Activated naive CD4-positive, alpha-beta T cell treated with anti-CD3 and anti-CD28 coated beads for 36 hours (primary cell): ENCODE measurements around the gene ATP5MG. TPM values are rescaled to one million over a fixed set of nuclear protein-coding genes. Genes with fewer than 3 reads are reported as not detected.
A peak's percentile ranks its signal among the peaks of the same experiment; 100 is the strongest.
"Not testable (repeated sequence)": the region's sequence is repeated elsewhere in the genome, so short reads cannot be mapped to it uniquely, and the experiment has no call there.

Experiments
- CTCF ChIA-PET: fragments of 350-600 bp; sonication (Branson Sonifier 250); formaldehyde crosslinking; loops from one replicate; lab custom pipeline; 2021; ENCODE audit warnings: antibody characterized with exemption; lab: Charles Lee
- DNase-seq: peaks from one replicate; pipeline ENCODE4 v3.0.0-alpha.2; 2020
- H3K27ac Mint-ChIP-seq: one replicate; pipeline ENCODE4 v1.8.0; 2021; ENCODE audit warnings: mild to moderate bottlenecking, mixed read lengths
- H3K27me3 Mint-ChIP-seq: one replicate; pipeline ENCODE4 v1.8.0; 2021; ENCODE audit warnings: low read depth, mixed read lengths
- H3K36me3 Mint-ChIP-seq: one replicate; pipeline ENCODE4 v1.8.0; 2021; ENCODE audit warnings: low read depth, mixed read lengths
- H3K4me1 Mint-ChIP-seq: one replicate; pipeline ENCODE4 v1.8.0; 2021; ENCODE audit warnings: low read depth, mixed read lengths
- H3K4me3 Mint-ChIP-seq: one replicate; pipeline ENCODE4 v1.8.0; 2021; ENCODE audit warnings: mild to moderate bottlenecking, moderate library complexity, mixed read lengths
- H3K9me3 Mint-ChIP-seq: one replicate; pipeline ENCODE4 v1.8.0; 2021; ENCODE audit warnings: mixed read lengths
- intact Hi-C: fragments of 100-400 bp; cut with micrococcal nuclease; formaldehyde crosslinking; loops from one replicate; pipeline ENCODE4 v1.15.1; 2023
- total RNA-seq, 2 experiments: library from RNA; stranded (reverse); gene quantifications; one replicate each; pipeline ENCODE4 v1.2.3, GENCODE V29; 2021

Gene ATP5MG
- total RNA-seq, 2 experiments from 2014 or later, result 279 to 284 TPM

DNA sequence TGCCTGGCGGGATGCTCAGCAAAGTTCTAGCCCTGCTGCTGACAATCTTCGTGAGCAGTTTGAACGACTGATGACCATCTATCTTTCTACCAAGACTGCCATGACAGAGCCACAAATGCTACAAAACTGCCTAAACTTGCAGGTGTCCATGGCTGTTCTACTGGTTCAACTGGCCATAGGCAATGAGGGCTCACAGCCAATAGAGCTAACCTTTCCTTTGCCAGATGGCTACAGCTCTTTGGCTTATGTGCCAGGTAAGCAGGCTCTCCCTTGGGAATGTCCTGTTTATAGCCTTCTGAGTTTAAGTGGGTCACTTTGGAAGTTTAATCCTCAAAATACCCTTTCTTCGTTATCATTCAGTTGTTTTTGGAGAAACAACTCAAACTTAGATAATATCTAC is 21.9 kb upstream of the ATP5MG start:
- Mint-ChIP-seq H3K4me3 (no peak overlapping the region), H3K27ac (no peak overlapping the region), H3K4me1 (peaks cover 7% of the 10 kb centered on the region), H3K27me3 (no peaks in the 10 kb centered on the region), H3K36me3 (peaks cover 21% of the 10 kb centered on the region), H3K9me3 (no peaks in the 10 kb centered on the region)
- CTCF ChIA-PET, result interaction anchor here (0.5 to 3.0 kb wide), 8 partner anchors 11 to 223 kb away, joined by 3 to 11 read pairs (median 4); no protein-coding TSS in a partner anchor
- intact Hi-C loops, result no loop called here
- no peak for DNase-seq

DNA sequence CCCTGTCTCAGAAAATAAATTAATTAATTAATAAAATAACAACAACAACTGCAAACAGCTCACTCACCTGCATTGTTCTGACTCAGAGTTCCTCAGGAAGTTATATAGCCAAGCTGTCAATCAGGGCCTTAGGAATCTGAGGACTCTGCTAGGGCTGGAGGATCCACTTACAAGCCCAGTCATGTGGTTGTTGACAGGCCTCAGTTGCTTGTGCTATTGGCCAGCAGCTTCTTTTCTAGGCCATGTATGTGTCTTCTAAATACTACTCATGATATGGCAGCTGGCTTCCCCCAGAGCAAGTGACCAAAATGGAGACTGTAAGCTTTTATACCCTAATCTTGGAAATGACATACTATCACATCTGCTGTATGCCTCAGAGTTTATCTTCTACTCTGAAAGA is 20.8 kb upstream of the ATP5MG start:
- no peak overlapping the region for H3K4me3 Mint-ChIP-seq
- CTCF ChIA-PET, result interaction anchor here (0.9 to 3.0 kb wide), 4 partner anchors 15 to 209 kb away, joined by 3 to 11 read pairs (median 4); no protein-coding TSS in a partner anchor
- no peaks in the 10 kb centered on the region for H3K27me3 Mint-ChIP-seq
- peaks cover 24% of the 10 kb centered on the region for H3K36me3 Mint-ChIP-seq
- no peak overlapping the region for H3K27ac Mint-ChIP-seq
- no peak for DNase-seq
- no peaks in the 10 kb centered on the region for H3K9me3 Mint-ChIP-seq
- H3K4me1 Mint-ChIP-seq, result peaks cover 7% of the 10 kb centered on the region
- intact Hi-C loops, result no loop called here

DNA sequence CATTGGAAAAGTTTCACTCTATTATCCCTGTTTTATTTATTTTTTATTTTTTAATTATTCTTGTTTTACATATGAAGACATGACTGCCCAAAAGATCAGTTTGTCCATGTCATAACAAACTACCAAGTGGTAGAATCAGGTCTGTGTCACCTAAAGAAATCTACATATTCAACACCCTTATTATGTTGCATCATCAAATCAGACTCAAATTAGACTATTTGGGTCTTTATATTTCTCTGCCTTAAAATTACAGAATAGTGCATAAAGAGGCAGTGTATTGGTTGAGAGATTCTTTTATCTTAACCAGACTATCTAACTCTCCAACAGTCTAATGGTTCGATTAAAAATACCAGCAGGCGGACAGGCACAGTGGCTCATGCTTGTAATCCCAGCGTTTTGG is 18.5 kb upstream of the ATP5MG start:
- CTCF ChIA-PET, result interaction anchor here (1.3 to 1.6 kb wide), 2 partner anchors 15 to 107 kb away, joined by 3 read pairs; no protein-coding TSS in a partner anchor

DNA sequence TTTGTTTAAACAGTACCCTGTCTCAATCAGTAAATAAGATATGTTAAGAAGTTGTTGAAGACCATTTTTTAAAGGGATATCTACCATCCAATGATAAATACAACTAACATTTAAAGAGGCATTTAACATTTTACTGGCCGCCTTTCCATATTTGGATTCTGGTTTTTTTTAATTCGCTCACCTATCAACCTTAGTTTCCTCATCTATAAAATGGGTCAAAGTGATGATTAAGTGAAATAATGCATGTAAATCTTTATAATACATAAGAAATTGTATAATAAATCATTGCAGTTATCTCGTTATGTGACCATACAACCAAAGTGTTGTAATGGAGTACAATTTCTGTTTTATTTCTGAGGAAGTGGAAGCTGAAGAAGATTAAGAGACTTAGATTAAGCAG is 17.7 kb upstream of the ATP5MG start:
- no peak overlapping the region for H3K4me3 Mint-ChIP-seq
- H3K27me3 Mint-ChIP-seq, result no peaks in the 10 kb centered on the region
- peaks cover 39% of the 10 kb centered on the region for H3K36me3 Mint-ChIP-seq
- intact Hi-C loops, result no loop called here
- no peak for DNase-seq
- CTCF ChIA-PET, result no interaction called here
- no peak overlapping the region for H3K27ac Mint-ChIP-seq
- H3K4me1 Mint-ChIP-seq, result no peaks in the 10 kb centered on the region
- no peaks in the 10 kb centered on the region for H3K9me3 Mint-ChIP-seq

More for the DNA sequence above, 18.5 kb upstream of the ATP5MG start:
- H3K4me1 Mint-ChIP-seq, result no peaks in the 10 kb centered on the region
- H3K27me3 Mint-ChIP-seq, result no peaks in the 10 kb centered on the region
- H3K4me3 Mint-ChIP-seq, result no peak overlapping the region
- H3K36me3 Mint-ChIP-seq, result peaks cover 39% of the 10 kb centered on the region
- intact Hi-C loops, result no loop called here
- H3K27ac Mint-ChIP-seq, result no peak overlapping the region
- H3K9me3 Mint-ChIP-seq, result no peaks in the 10 kb centered on the region
- DNase-seq, result no peak

DNA sequence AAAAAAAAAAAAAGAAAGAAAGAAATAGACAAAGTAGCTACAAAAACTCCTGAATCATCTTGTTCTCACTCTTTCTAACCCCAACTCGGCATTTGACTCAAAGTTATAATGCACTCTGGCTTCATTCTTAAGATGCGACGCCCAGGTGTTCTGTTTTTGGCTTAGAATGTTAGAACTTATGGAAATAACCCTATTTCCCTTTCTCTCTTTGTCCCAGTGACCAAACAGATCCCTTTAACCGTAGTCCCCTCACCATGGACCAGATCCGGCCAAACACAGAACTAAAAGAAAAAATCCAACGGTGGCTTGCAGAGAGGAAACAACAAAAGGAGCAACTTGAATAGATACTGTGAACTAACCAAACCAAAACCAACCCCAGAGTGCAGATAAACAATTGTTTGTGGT is 5.3 kb upstream of the ATP5MG start:
- CTCF ChIA-PET, result no interaction called here
- Mint-ChIP-seq H3K4me3 (no peak overlapping the region), H3K36me3 (peaks cover 22% of the 10 kb centered on the region), H3K9me3 (no peaks in the 10 kb centered on the region), H3K27ac (peak overlapping the region; percentile 85), H3K4me1 (peaks cover 32% of the 10 kb centered on the region), H3K27me3 (no peaks in the 10 kb centered on the region)
- DNase-seq, result no peak
- intact Hi-C loops, result no loop called here

DNA sequence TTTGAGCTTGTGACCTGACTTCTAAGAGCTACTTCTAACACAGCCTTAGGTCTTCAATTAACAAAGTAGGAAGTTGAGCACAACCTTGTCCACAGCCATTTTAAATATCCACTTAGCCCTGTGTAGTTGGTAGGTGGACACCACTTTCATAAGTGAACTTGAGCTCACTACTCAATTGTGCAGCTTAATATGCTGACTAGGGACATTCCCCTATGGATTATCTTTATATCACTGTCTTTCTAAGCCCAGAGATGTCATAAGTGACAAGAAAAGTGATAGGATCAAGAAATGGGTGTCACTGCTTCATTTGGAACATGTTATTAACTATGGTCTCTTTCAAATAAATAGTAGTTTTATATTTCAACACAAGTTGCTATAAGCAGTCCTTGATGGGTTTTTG is 4.0 kb upstream of the ATP5MG start:
- H3K9me3 Mint-ChIP-seq, result no peaks in the 10 kb centered on the region
- H3K4me3 Mint-ChIP-seq, result no peak overlapping the region
- DNase-seq, result no peak
- no peaks in the 10 kb centered on the region for H3K27me3 Mint-ChIP-seq
- peak overlapping the region; percentile 98 for H3K27ac Mint-ChIP-seq
- CTCF ChIA-PET, result interaction anchor here (0.8 to 2.1 kb wide), 7 partner anchors 18 to 253 kb away, joined by 3 to 8 read pairs (median 3); no protein-coding TSS in a partner anchor
- H3K36me3 Mint-ChIP-seq, result peaks cover 20% of the 10 kb centered on the region
- peaks cover 38% of the 10 kb centered on the region for H3K4me1 Mint-ChIP-seq
- intact Hi-C loops, result no loop called here

DNA sequence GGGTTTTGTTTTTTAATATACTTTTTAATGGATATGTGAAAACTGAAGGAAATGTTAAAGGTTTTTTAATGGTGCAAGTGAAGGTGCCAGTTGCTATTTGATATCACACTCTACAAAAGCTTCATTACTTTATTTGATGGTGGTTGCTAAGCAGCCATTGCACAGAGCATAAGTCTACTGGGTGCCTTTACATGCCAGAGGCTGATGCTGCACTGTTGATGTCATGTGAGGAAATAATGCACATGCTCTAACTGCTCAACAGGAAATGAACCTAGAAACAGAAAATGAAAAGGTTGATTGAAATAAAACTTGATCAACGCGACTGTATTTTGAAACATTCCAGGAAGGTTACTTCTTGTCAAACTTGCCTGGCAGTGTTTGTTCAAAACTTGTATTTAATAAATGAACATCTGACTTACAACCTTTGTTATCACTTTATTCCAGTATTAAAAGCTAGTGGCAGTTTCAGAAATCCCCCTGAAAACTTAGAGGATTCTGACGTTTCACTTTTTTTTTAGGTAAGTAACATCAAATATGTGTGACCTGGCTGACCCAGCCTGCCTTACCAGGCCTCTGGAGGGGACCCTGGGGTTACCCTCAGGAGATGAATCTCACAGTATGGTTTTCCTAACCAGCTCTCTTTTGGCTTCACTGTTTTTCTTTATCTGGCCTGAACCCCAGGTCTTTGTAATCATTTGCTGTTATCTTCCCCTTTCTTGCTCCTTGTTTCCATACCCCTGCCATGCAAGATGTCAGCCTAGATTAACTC is 2.4 kb upstream of the ATP5MG start:
- Mint-ChIP-seq H3K27me3 (no peaks in the 10 kb centered on the region), H3K9me3 (no peaks in the 10 kb centered on the region), H3K4me3 (peak overlapping the region; percentile 95), H3K36me3 (peaks cover 22% of the 10 kb centered on the region), H3K27ac (peak overlapping the region; percentile 98), H3K4me1 (peaks cover 46% of the 10 kb centered on the region)
- CTCF ChIA-PET, result interaction anchor here (0.6 to 2.1 kb wide), 6 partner anchors 16 to 254 kb away, joined by 3 to 8 read pairs (median 3); no protein-coding TSS in a partner anchor
- DNase-seq, result peak; percentile 73
- intact Hi-C loops, result loop anchor here (2.0 kb wide), 2 partner anchors 56 to 182 kb away; partner anchors contain the start of gene CD3D

DNA sequence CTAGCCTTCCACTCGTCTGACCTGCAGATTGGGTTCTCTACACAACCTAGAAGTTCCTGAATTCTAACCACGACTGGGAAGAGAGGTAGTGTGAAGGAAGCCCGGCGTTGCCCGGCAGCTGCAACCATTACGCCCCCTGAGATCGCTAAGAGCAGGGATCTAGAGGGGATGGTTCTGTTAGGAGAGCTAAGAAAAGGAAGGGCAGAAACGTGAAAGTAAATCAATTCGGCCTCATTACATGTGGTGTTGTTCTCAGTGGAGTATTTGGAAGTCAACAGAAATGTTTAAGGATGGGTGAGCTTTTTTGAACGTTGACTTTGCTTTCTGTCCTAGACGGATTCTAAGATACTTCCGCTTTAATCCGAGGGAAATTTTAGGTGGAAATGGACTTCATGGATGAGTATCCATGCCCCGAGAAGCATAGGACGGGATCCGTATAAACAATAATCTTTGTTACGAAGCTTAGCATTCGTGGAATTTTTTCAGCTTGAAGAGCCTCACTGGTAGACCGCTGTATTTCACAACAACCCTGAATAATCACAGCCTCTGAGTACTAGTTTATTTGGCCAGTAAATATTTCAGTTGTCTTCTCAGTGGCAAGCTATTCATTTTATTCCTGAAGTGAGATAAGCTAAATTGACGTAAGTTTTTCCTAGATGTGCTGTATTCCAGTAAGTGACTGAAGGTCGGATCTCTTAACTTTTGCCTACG is 629 bp downstream of the ATP5MG start:
- CTCF ChIA-PET, result interaction anchor here (0.5 to 1.9 kb wide), 4 partner anchors 10 to 214 kb away, joined by 3 to 4 read pairs (median 4); no protein-coding TSS in a partner anchor
- DNase-seq, result no peak
- Mint-ChIP-seq H3K36me3 (peaks cover 17% of the 10 kb centered on the region), H3K27ac (peak overlapping the region; percentile 98), H3K9me3 (no peaks in the 10 kb centered on the region), H3K27me3 (no peaks in the 10 kb centered on the region), H3K4me3 (peak overlapping the region; percentile 95), H3K4me1 (peaks cover 55% of the 10 kb centered on the region)
- intact Hi-C loops, result loop anchor here (1.0 to 10.0 kb wide), 8 partner anchors 34 to 613 kb away; partner anchors contain the start of genes ARCN1, IL10RA, KMT2A and RPS25

DNA sequence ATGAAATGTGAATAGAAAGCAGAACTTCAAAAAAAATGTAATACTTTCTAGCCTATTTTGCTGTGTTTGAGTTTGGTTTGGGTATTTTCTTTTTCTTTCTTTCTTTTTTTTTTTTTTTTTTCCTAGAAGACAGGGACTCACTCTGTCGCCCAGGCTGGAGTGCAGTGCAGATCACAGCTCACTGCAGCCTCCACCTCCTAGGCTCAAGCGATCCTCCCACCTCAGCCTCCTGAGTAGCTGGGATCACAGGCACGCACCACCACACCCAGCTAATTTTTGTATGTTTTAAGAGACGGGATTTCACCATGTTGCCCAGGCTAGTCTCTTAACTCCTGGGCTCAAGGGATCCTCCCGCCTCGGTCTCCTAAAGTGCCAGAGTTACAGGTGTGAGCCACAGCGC is 1.2 kb downstream of the ATP5MG start:
- H3K4me3 Mint-ChIP-seq, result peak overlapping the region; percentile 95
- not testable (repeated sequence) for H3K27me3 Mint-ChIP-seq, DNase-seq, H3K9me3 Mint-ChIP-seq
- CTCF ChIA-PET, result interaction anchor here (0.8 to 1.9 kb wide), 3 partner anchors 11 to 86 kb away, joined by 3 to 4 read pairs (median 4); no protein-coding TSS in a partner anchor
- intact Hi-C loops, result loop anchor here (5.0 to 10.0 kb wide), 2 partner anchors 415 to 612 kb away; partner anchors contain the start of genes IL10RA, RPS25 and TRAPPC4
- H3K27ac Mint-ChIP-seq, result peak overlapping the region; percentile 98
- H3K36me3 Mint-ChIP-seq, result peaks cover 18% of the 10 kb centered on the region
- peaks cover 52% of the 10 kb centered on the region for H3K4me1 Mint-ChIP-seq

DNA sequence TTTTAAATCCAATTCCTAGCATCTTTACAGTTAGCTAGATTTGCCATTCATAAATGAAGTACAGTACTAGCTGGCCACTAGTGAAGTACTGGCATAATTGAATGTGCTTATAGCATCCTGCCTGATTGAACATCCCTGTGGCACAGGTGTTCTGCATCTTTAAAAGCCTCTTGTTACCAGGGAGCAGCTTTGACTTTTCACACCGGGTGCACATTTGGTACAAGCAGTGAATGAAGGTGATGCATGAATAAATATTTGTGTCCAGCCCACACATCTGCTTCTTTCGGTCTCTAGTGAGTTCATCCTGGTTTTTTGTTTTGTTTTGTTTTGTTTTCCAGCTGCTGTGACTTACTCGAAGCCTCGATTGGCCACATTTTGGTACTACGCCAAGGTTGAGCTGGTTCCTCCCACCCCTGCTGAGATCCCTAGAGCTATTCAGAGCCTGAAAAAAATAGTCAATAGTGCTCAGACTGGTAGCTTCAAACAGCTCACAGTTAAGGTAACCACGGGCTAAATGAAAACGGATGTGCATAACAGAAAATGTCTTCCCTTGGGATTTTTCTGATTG is 5.3 kb downstream of the ATP5MG start:
- CTCF ChIA-PET, result no interaction called here
- H3K27me3 Mint-ChIP-seq, result no peaks in the 10 kb centered on the region
- peak overlapping the region; percentile 15 for H3K27ac Mint-ChIP-seq
- peaks cover 29% of the 10 kb centered on the region for H3K4me1 Mint-ChIP-seq
- H3K4me3 Mint-ChIP-seq, result no peak overlapping the region
- no peak for DNase-seq
- no peaks in the 10 kb centered on the region for H3K9me3 Mint-ChIP-seq
- intact Hi-C loops, result loop anchor here (10.0 kb wide), 1 partner anchor 608 kb away; the partner anchor contains the start of genes RPS25 and TRAPPC4
- H3K36me3 Mint-ChIP-seq, result peaks cover 12% of the 10 kb centered on the region

DNA sequence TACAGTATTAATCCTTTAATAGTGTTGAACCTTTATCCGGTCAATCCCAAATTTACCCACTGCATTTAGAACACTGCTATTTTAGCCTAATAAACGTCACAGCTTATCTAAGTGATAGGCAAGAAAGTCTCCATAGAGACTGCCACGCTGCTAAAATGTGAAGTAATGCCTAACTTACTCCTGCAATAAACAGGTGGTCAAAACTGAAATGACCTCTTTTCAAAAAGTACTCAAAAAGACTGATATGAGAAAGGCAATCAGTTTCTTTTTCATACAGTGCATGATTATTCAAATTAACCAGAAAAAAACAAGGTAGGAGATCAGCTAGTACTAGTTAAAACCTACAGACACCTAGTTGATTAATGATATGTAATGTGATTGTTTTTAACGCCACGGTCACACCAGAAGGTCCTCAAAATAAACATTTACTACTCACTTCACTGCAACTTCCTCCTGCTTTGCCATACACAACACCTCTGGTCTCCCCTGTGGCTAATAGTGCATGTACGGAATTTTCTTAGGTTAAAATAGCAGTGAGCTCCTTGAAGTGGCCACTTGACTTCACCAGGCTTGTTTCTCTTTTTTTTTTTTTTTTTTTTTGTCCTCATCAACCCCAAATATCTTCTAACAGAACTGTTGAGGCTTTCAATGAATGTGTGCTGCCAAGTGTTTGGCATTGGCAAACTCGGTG is 8.8 kb downstream of the ATP5MG start:
- DNase-seq, result no peak
- no peaks in the 10 kb centered on the region for H3K9me3 Mint-ChIP-seq
- no peak overlapping the region for H3K27ac Mint-ChIP-seq
- intact Hi-C loops, result no loop called here
- H3K4me3 Mint-ChIP-seq, result no peak overlapping the region
- CTCF ChIA-PET, result interaction anchor here (0.7 kb wide), 1 partner anchor 30 kb away, joined by 4 read pairs; no protein-coding TSS in a partner anchor
- peaks cover 6% of the 10 kb centered on the region for H3K4me1 Mint-ChIP-seq
- H3K27me3 Mint-ChIP-seq, result no peaks in the 10 kb centered on the region
- H3K36me3 Mint-ChIP-seq, result peaks cover 7% of the 10 kb centered on the region
